HEK293 (cell line): Measurements from ENCODE around the gene ITPKC.

ENCODE experiments used
- GLIS1 ChIP-seq: fragments of 450-650 bp; formaldehyde crosslinking; IDR thresholded peaks from 2 replicates; pipeline ENCODE4 v1.5.1; 2016; ENCODE audit warnings: missing biosample characterization, missing genetic modification characterization
- KLF1 ChIP-seq: fragments of 450-650 bp; formaldehyde crosslinking; IDR thresholded peaks from 2 replicates; pipeline ENCODE4 v1.5.1; 2016; ENCODE audit warnings: missing biosample characterization, missing genetic modification characterization
- KLF7 ChIP-seq: fragments of 450-650 bp; formaldehyde crosslinking; IDR thresholded peaks from 2 replicates; pipeline ENCODE4 v1.5.1; 2016; ENCODE audit warnings: missing biosample characterization, missing genetic modification characterization, borderline replicate concordance
- MYNN ChIP-seq: fragments of 450-650 bp; formaldehyde crosslinking; IDR thresholded peaks from 2 replicates; pipeline ENCODE4 v1.5.1; 2016; ENCODE audit warnings: missing biosample characterization, missing genetic modification characterization, borderline replicate concordance
- PRDM6 ChIP-seq: fragments of 450-650 bp; formaldehyde crosslinking; IDR thresholded peaks from 2 replicates; pipeline ENCODE4 v1.5.1; 2017; ENCODE audit warnings: missing biosample characterization, missing genetic modification characterization
- REPIN1 ChIP-seq: fragments of 450-650 bp; formaldehyde crosslinking; IDR thresholded peaks from 2 replicates; pipeline ENCODE4 v1.5.1; 2017; ENCODE audit warnings: missing biosample characterization, missing genetic modification characterization, low read depth
- YY1 ChIP-seq: fragments of 450-650 bp; formaldehyde crosslinking; IDR thresholded peaks from 2 replicates; pipeline ENCODE4 v1.5.1; 2018; ENCODE audit warnings: missing biosample characterization, missing genetic modification characterization
- ZBTB48 ChIP-seq: fragments of 450-650 bp; formaldehyde crosslinking; IDR thresholded peaks from 2 replicates; pipeline ENCODE4 v1.5.1; 2016; ENCODE audit warnings: missing biosample characterization, missing genetic modification characterization
- ZFP3 ChIP-seq: fragments of 450-650 bp; formaldehyde crosslinking; IDR thresholded peaks from 2 replicates; pipeline ENCODE4 v1.5.1; 2016; ENCODE audit warnings: low read depth, missing biosample characterization, missing genetic modification characterization
- ZFP37 ChIP-seq: fragments of 450-650 bp; formaldehyde crosslinking; IDR thresholded peaks from 2 replicates; pipeline ENCODE4 v1.5.1; 2016; ENCODE audit warnings: missing biosample characterization, missing genetic modification characterization
- ZNF10 ChIP-seq: fragments of 450-650 bp; formaldehyde crosslinking; IDR thresholded peaks from 2 replicates; pipeline ENCODE4 v1.5.1; 2017; ENCODE audit warnings: missing biosample characterization, missing genetic modification characterization
- ZNF133 ChIP-seq: fragments of 450-650 bp; formaldehyde crosslinking; IDR thresholded peaks from 2 replicates; pipeline ENCODE4 v1.5.1; 2016; ENCODE audit warnings: missing biosample characterization, missing genetic modification characterization
- ZNF155 ChIP-seq: fragments of 450-650 bp; formaldehyde crosslinking; IDR thresholded peaks from 2 replicates; pipeline ENCODE4 v1.5.1; 2016; ENCODE audit warnings: missing biosample characterization, missing genetic modification characterization
- ZNF18 ChIP-seq: fragments of 450-650 bp; formaldehyde crosslinking; IDR thresholded peaks from 2 replicates; pipeline ENCODE4 v1.5.1; 2016; ENCODE audit warnings: missing biosample characterization, missing genetic modification characterization
- ZNF341 ChIP-seq: fragments of 450-650 bp; formaldehyde crosslinking; IDR thresholded peaks from 2 replicates; pipeline ENCODE4; 2016; ENCODE audit warnings: low read depth, missing biosample characterization, missing genetic modification characterization
- ZNF394 ChIP-seq: fragments of 450-650 bp; formaldehyde crosslinking; IDR thresholded peaks from 2 replicates; pipeline ENCODE4 v1.5.1; 2016; ENCODE audit warnings: missing biosample characterization, missing genetic modification characterization, mild to moderate bottlenecking, moderate library complexity, borderline replicate concordance
- ZNF416 ChIP-seq: fragments of 450-650 bp; formaldehyde crosslinking; IDR thresholded peaks from 2 replicates; pipeline ENCODE4 v1.5.1; 2016; ENCODE audit warnings: missing biosample characterization, missing genetic modification characterization
- ZNF48 ChIP-seq: fragments of 450-650 bp; formaldehyde crosslinking; IDR thresholded peaks from 2 replicates; pipeline ENCODE4 v1.5.1; 2016; ENCODE audit warnings: missing biosample characterization, missing genetic modification characterization
- ZNF530 ChIP-seq: fragments of 450-650 bp; formaldehyde crosslinking; IDR thresholded peaks from 2 replicates; pipeline ENCODE4 v1.5.1; 2016; ENCODE audit warnings: low read depth, missing biosample characterization, missing genetic modification characterization
- ZNF561 ChIP-seq: fragments of 450-650 bp; IDR thresholded peaks from 2 replicates; pipeline ENCODE4 v1.5.1; 2018; ENCODE audit warnings: missing biosample characterization, missing genetic modification characterization, borderline replicate concordance
- ZNF571 ChIP-seq: fragments of 450-650 bp; formaldehyde crosslinking; IDR thresholded peaks from 2 replicates; pipeline ENCODE4 v1.5.0; 2017; ENCODE audit warnings: missing biosample characterization, missing genetic modification characterization
- ZNF629 ChIP-seq: fragments of 450-650 bp; formaldehyde crosslinking; IDR thresholded peaks from 2 replicates; pipeline ENCODE4 v1.5.1; 2017; ENCODE audit warnings: missing biosample characterization, missing genetic modification characterization
- ZNF639 ChIP-seq: fragments of 450-650 bp; formaldehyde crosslinking; IDR thresholded peaks from 2 replicates; pipeline ENCODE4 v1.5.1; 2016; ENCODE audit warnings: missing biosample characterization, missing genetic modification characterization
- ZNF654 ChIP-seq: fragments of 450-650 bp; formaldehyde crosslinking; IDR thresholded peaks from 2 replicates; pipeline ENCODE4 v1.5.1; 2016; ENCODE audit warnings: low read depth, missing biosample characterization, missing genetic modification characterization
- ZNF658 ChIP-seq: fragments of 450-650 bp; formaldehyde crosslinking; IDR thresholded peaks from 2 replicates; pipeline ENCODE4; 2016; ENCODE audit warnings: missing biosample characterization, missing genetic modification characterization
- ZNF701 ChIP-seq: fragments of 450-650 bp; formaldehyde crosslinking; IDR thresholded peaks from 2 replicates; pipeline ENCODE4 v1.5.1; 2016; ENCODE audit warnings: missing biosample characterization, missing genetic modification characterization
- ZNF704 ChIP-seq: fragments of 450-650 bp; formaldehyde crosslinking; IDR thresholded peaks from 2 replicates; pipeline ENCODE4 v1.5.1; 2016; ENCODE audit warnings: missing biosample characterization, missing genetic modification characterization
- TF ChIP-seq, protein P1 (sequence below): fragments of 450-650 bp; formaldehyde crosslinking; IDR thresholded peaks from 2 replicates; pipeline ENCODE4 v1.5.1; 2016; ENCODE audit warnings: missing biosample characterization, missing genetic modification characterization
- TF ChIP-seq, protein P2 (sequence below): fragments of 450-650 bp; formaldehyde crosslinking; IDR thresholded peaks from 2 replicates; pipeline ENCODE4 v1.5.1; 2016; ENCODE audit warnings: missing biosample characterization, missing genetic modification characterization, low read depth
- TF ChIP-seq, protein P3 (sequence below): fragments of 450-650 bp; formaldehyde crosslinking; IDR thresholded peaks from 2 replicates; pipeline ENCODE4 v1.5.1; 2017; ENCODE audit warnings: missing biosample characterization, missing genetic modification characterization

The ITPKC gene

DNA sequence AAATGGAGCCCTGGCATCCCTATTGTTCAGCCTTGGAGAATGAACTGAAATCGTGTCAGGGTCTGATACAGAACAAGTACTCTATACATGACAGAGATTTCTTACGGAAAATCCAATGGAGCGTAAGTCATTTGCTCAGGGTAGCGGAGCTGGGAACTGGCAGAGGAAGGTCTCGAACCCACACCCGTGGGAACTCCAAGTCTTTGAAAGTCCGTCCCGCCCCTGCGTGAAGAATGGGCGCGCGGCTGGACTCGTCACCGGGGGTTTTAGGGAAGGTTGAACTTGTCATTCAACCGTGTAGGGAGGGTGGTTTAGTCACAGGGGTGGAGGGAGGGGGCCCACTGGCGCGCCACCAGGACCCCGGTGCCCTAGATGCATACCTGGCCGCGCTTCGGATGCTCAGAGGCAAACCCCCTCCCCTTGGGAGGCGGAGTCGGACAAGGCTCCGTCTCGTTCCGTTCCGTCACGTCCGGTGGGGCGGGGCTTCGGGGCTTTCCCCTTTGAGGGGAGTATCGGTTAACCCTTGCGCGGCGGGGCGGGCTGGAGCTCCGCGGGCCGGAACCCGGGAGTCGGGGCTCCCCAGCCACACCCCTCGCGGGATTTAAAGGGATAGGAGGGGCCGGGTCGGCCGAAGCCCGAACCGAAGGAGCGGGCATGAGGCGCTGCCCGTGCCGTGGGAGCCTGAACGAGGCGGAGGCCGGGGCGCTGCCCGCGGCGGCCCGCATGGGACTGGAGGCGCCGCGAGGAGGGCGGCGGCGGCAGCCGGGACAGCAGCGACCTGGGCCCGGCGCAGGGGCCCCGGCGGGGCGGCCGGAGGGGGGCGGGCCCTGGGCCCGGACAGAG, at the start of gene ITPKC, which contains the start of gene COQ8B (continued):
- TF ChIP-seq, protein P1, sequence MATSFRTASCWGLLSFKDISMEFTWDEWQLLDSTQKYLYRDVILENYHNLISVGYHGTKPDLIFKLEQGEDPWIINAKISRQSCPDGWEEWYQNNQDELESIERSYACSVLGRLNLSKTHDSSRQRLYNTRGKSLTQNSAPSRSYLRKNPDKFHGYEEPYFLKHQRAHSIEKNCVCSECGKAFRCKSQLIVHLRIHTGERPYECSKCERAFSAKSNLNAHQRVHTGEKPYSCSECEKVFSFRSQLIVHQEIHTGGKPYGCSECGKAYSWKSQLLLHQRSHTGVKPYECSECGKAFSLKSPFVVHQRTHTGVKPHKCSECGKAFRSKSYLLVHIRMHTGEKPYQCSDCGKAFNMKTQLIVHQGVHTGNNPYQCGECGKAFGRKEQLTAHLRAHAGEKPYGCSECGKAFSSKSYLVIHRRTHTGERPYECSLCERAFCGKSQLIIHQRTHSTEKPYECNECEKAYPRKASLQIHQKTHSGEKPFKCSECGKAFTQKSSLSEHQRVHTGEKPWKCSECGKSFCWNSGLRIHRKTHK (tag by site-specific recombination): no peak
- TF ChIP-seq ZFP3 (tag by site-specific recombination) (no peak; the same call in 1 of the 2 replicates), KLF7 (tag by site-specific recombination) (peak; percentile 61; the same call in 1 of the 2 replicates), ZNF341 (tag by site-specific recombination) (peak; percentile 63), ZNF48 (tag by site-specific recombination) (no peak), ZBTB48 (tag by site-specific recombination) (peak; percentile 97), ZNF530 (tag by site-specific recombination) (no peak), PRDM6 (tag by site-specific recombination) (no peak), KLF1 (tag by site-specific recombination) (peak; percentile 95), ZNF394 (tag by site-specific recombination) (no peak; the same call in 1 of the 2 replicates), GLIS1 (tag by site-specific recombination) (peak; percentile 51; the same call in 1 of the 2 replicates), ZNF629 (tag by site-specific recombination) (peak; percentile 92), ZNF704 (no peak), ZNF416 (tag by site-specific recombination) (no peak), ZNF10 (no peak), REPIN1 (peak; percentile 68; the same call in 1 of the 2 replicates), ZNF18 (tag by site-specific recombination) (no peak), ZNF571 (tag by site-specific recombination) (no peak), MYNN (no peak), ZNF701 (tag by site-specific recombination) (no peak), ZFP37 (tag by site-specific recombination) (peak; percentile 80), ZNF639 (tag by site-specific recombination) (peak; percentile 33; the same call in 1 of the 2 replicates), ZNF658 (no peak), YY1 (no peak), ZNF133 (tag by site-specific recombination) (no peak), ZNF654 (tag by site-specific recombination) (no peak), ZNF561 (tag by site-specific recombination) (peak; percentile 93), ZNF155 (tag by site-specific recombination) (no peak)
- TF ChIP-seq, protein P2, sequence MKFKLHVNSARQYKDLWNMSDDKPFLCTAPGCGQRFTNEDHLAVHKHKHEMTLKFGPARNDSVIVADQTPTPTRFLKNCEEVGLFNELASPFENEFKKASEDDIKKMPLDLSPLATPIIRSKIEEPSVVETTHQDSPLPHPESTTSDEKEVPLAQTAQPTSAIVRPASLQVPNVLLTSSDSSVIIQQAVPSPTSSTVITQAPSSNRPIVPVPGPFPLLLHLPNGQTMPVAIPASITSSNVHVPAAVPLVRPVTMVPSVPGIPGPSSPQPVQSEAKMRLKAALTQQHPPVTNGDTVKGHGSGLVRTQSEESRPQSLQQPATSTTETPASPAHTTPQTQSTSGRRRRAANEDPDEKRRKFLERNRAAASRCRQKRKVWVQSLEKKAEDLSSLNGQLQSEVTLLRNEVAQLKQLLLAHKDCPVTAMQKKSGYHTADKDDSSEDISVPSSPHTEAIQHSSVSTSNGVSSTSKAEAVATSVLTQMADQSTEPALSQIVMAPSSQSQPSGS (tag by site-specific recombination): 0 out of 2 replicates have a peak, but pooled peaks have one; percentile 29
- TF ChIP-seq, protein P3, sequence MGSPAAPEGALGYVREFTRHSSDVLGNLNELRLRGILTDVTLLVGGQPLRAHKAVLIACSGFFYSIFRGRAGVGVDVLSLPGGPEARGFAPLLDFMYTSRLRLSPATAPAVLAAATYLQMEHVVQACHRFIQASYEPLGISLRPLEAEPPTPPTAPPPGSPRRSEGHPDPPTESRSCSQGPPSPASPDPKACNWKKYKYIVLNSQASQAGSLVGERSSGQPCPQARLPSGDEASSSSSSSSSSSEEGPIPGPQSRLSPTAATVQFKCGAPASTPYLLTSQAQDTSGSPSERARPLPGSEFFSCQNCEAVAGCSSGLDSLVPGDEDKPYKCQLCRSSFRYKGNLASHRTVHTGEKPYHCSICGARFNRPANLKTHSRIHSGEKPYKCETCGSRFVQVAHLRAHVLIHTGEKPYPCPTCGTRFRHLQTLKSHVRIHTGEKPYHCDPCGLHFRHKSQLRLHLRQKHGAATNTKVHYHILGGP (tag by site-specific recombination): no peak
